Measurements from ENCODE around the gene STIM1. TPM values are rescaled to one million over a fixed set of nuclear protein-coding genes. Genes with fewer than 3 reads are reported as not detected.

Gene STIM1
- total RNA-seq, 3 donors from 2014 or later (not counting 1 experiment from before 2014, with no cell fraction given) = 171 to 187 (median 175) TPM

- no peaks in the 10 kb centered on the region for H3K36me3 Mint-ChIP-seq
- intact Hi-C loops (cut with micrococcal nuclease) = no loop called here
- H3K4me1 ChIP-seq (ENCODE audit: control insufficient read depth, insufficient read depth, low read length) = peaks cover 22% of the 10 kb centered on the region
- H3K4me3 Mint-ChIP-seq = no peak overlapping the region
- no peaks in the 10 kb centered on the region for H3K27me3 Mint-ChIP-seq (ENCODE audit: low read depth in 2 of 2)
- ATAC-seq (no peak), DNase-seq (no peak)
- no peak overlapping the region for H3K27ac ChIP-seq (ENCODE audit: low read length)
- 46% methylated on average over 3 of the region's 3 CpGs for WGBS (ENCODE audit: insufficient coverage)
- no peaks in the 10 kb centered on the region for H3K9me3 Mint-ChIP-seq
- no peak for TF ChIP-seq CTCF (IDR thresholded peaks at IDR 0.05)
- H3K4me3 ChIP-seq (ENCODE audit: low read length) = no peak overlapping the region
- H3K27me3 ChIP-seq (ENCODE audit: control insufficient read depth, insufficient read depth, low read length) = no peaks in the 10 kb centered on the region
- peaks cover 68 to 71% of the 10 kb centered on the region in 2 donors for H3K4me1 Mint-ChIP-seq
- H3K9me3 ChIP-seq (ENCODE audit: control insufficient read depth, insufficient read depth, low read length) = no peaks in the 10 kb centered on the region
- H3K36me3 ChIP-seq (ENCODE audit: control insufficient read depth, insufficient read depth, low read length) = no peaks in the 10 kb centered on the region
- H3K27ac Mint-ChIP-seq = peak overlapping the region; percentile 11 to 61
Observed at GRCh38 chr11:3909901-3910300, 54.4 kb downstream of the STIM1 start.

- Mint-ChIP-seq H3K36me3 (no peaks in the 10 kb centered on the region), H3K4me3 (no peak overlapping the region), H3K27ac (peak overlapping the region; percentile 61 to 78), H3K4me1 (peaks cover 60 to 65% of the 10 kb centered on the region in 2 donors), H3K9me3 (no peaks in the 10 kb centered on the region), H3K27me3 (ENCODE audit: low read depth in 2 of 2) (no peaks in the 10 kb centered on the region)
- Histone ChIP-seq H3K27me3 (ENCODE audit: control insufficient read depth, insufficient read depth, low read length) (no peaks in the 10 kb centered on the region), H3K9me3 (ENCODE audit: control insufficient read depth, insufficient read depth, low read length) (no peaks in the 10 kb centered on the region), H3K4me1 (ENCODE audit: control insufficient read depth, insufficient read depth, low read length) (peaks cover 30% of the 10 kb centered on the region), H3K27ac (ENCODE audit: low read length) (peak overlapping the region; percentile 29), H3K4me3 (ENCODE audit: low read length) (no peak overlapping the region), H3K36me3 (ENCODE audit: control insufficient read depth, insufficient read depth, low read length) (no peaks in the 10 kb centered on the region)
- intact Hi-C loops (cut with micrococcal nuclease) = no loop called here
- DNase-seq (no peak), ATAC-seq (no peak)
- TF ChIP-seq CTCF (IDR thresholded peaks at IDR 0.05) = no peak
- WGBS (ENCODE audit: insufficient coverage) = 100% methylated on average over 3 of the region's 3 CpGs
Observed at GRCh38 chr11:3911908-3912505, 56.5 kb downstream of the STIM1 start.

GRCh38 chr11:3913921-3914320, 58.5 kb downstream of the STIM1 start:
- no CpG with 5 or more reads among the region's 5 CpGs for WGBS (ENCODE audit: insufficient coverage)
- intact Hi-C loops (cut with micrococcal nuclease) = no loop called here
- Histone ChIP-seq H3K9me3 (ENCODE audit: control insufficient read depth, insufficient read depth, low read length) (no peaks in the 10 kb centered on the region), H3K27me3 (ENCODE audit: control insufficient read depth, insufficient read depth, low read length) (no peaks in the 10 kb centered on the region), H3K36me3 (ENCODE audit: control insufficient read depth, insufficient read depth, low read length) (no peaks in the 10 kb centered on the region), H3K4me1 (ENCODE audit: control insufficient read depth, insufficient read depth, low read length) (peaks cover 31% of the 10 kb centered on the region), H3K4me3 (ENCODE audit: low read length) (no peak overlapping the region), H3K27ac (ENCODE audit: low read length) (no peak overlapping the region)
- no peak overlapping the region for H3K4me3 Mint-ChIP-seq
- DNase-seq = no peak
- H3K36me3 Mint-ChIP-seq = no peaks in the 10 kb centered on the region
- no peak for TF ChIP-seq CTCF (IDR thresholded peaks at IDR 0.05)
- no peaks in the 10 kb centered on the region for H3K9me3 Mint-ChIP-seq
- H3K27ac Mint-ChIP-seq = peak overlapping the region; percentile 61 to 78
- peaks cover 66 to 72% of the 10 kb centered on the region in 2 donors for H3K4me1 Mint-ChIP-seq
- ATAC-seq = no peak
- no peaks in the 10 kb centered on the region for H3K27me3 Mint-ChIP-seq (ENCODE audit: low read depth in 2 of 2)

GRCh38 chr11:3914805-3915204, 59.3 kb downstream of the STIM1 start:
- DNase-seq (peak in 1 of 2 donors; percentile 68), ATAC-seq (peak; percentile 54 to 80 (median 72))
- H3K4me3 ChIP-seq (ENCODE audit: low read length) = no peak overlapping the region
- Mint-ChIP-seq H3K9me3 (no peaks in the 10 kb centered on the region), H3K4me3 (peak overlapping the region; percentile 53), H3K27ac (peak overlapping the region; percentile 61 to 81), H3K36me3 (no peaks in the 10 kb centered on the region), H3K4me1 (peaks cover 69 to 75% of the 10 kb centered on the region in 2 donors), H3K27me3 (ENCODE audit: low read depth in 2 of 2) (no peaks in the 10 kb centered on the region)
- peak overlapping the region; percentile 22 for H3K27ac ChIP-seq (ENCODE audit: low read length)
- H3K27me3 ChIP-seq (ENCODE audit: control insufficient read depth, insufficient read depth, low read length) = no peaks in the 10 kb centered on the region
- intact Hi-C loops (cut with micrococcal nuclease) = no loop called here
- WGBS (ENCODE audit: insufficient coverage) = 0% methylated on average over 1 of the region's 1 CpG
- no peak for TF ChIP-seq CTCF (IDR thresholded peaks at IDR 0.05)
- H3K36me3 ChIP-seq (ENCODE audit: control insufficient read depth, insufficient read depth, low read length) = no peaks in the 10 kb centered on the region
- H3K4me1 ChIP-seq (ENCODE audit: control insufficient read depth, insufficient read depth, low read length) = peaks cover 39% of the 10 kb centered on the region
- no peaks in the 10 kb centered on the region for H3K9me3 ChIP-seq (ENCODE audit: control insufficient read depth, insufficient read depth, low read length)
